GM18861 (cell line): ENCODE measurements around the gene TNK1.

Experiments used
- ATAC-seq: cut with Tn5 transposase; IDR thresholded peaks from one replicate; pipeline ENCODE4 v1.9.1; 2021; ENCODE audit not compliant: unreplicated experiment

The TNK1 gene

DNA sequence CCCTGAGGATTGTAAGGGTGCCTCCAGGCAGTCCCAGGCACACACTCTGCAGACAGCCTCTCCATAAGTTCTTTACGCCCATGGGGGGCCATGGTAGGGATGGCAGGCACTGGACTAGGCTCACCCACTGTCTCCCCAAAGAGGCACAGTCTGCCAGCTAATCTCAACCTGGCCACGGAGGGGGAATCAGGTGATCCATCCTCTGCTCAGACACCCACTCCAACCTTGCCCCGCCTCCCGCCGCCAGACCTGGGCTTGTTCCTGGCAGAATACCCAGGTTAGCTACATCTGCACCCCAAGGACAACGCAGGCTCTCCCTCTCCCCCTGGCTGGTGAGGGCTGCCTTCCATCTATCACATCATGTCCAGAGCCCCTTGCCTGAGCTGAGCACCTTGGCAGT is 28.0 kb downstream of the TNK1 start:
- ATAC-seq = no peak

DNA sequence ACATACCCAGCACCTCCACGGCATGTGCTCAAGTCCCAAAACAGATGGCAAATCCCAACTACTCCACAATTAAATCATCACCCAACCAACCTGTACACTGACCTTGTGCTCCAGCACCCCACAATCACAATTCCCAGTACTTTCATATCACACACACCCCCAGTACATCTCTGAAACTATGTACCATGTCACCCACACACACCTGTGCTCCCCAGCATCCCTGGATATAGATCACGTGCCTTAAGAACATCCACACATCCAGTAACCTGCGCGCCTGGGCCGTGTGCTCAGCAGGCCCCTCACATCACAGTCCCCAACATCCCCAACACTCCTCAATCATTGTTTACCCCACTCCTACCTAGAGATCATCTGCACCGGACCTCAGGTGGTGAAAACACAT is 28.8 kb downstream of the TNK1 start:
- ATAC-seq = no peak

DNA sequence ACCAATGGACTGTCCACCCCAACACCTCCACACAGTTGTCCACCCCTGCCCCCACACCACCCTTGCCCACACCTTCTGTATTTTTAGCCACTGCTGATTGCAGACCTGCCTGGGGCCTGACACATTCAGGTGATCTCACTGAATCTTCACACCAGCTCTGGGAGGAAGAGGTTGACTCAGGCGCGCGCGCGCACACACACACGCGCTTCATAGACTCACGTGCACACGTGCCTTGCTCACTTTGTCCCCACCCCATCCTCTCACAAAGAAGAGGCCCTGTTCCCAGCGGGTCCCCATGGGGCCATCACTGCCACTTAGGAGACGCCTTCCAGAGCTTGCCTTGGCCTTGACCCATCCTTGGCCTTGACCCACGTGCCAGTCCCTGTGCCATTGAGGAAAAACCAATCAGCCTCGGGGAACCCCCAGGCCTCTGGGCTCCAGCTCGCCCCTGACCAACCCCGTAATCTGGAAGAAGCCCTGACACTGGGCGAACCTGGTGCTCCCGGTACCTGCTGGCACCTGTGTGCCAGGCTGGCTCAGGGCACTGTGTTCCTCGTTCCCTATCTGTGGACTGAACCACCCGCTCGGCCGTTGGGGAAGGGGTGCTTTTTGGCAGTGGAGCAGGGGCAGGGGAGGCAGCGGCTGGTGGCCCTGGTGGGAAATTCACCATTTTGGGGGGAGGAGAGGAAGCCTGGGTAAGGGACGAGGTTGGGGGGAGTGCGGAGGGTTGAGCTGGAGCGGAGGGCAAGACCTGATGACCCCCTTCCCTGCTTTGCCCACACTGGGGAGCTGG is 29.9 kb downstream of the TNK1 start:
- ATAC-seq = no peak

DNA sequence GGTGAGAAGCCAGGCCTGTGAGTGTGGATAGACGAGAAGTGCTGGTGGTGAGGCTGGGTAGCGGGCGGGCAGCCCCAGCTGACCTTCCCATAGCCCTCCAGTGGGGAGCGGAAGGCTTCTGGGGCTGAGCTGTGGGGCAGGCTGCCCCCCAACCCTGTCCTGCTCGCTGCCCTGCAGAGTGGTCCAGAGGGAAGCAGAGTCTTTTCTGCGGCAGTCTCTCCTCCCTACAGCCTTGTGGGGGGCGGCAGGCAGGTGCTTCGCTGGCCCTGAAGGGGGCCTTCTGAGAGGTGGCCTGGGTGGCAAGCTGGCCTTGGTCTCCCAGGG is 30.5 kb downstream of the TNK1 start:
- no peak for ATAC-seq

DNA sequence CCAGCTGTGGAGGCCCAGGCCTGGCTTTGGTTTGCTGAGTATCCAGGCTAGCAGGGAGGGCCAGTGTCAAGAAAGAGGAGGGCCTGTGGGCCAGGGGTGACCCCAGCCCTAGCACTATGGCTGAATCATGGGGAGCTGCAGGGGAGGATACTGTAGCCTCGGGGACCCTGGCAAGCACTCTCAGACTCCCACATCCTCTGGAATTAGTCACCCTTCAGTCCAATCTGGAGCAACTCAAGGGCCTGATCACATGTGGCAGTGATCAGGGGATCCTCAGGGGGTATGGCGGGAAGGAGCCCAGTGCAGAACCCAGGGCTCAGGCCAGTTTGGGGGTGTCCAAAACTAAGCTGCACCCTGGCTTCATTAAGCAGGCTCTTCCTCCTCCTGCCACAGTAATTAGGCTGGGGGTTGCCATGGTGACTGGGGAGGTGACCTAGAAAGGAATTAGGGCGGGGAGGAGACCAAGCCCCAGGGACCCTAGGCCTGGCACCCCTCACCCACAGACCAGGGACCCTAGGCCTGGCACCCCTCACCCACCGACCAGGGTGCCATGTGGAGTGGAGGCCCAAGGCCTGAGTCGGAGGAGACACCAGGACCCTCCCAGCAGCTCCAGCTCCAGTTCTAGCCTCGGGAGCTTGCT is 32.6 kb downstream of the TNK1 start:
- no peak for ATAC-seq

DNA sequence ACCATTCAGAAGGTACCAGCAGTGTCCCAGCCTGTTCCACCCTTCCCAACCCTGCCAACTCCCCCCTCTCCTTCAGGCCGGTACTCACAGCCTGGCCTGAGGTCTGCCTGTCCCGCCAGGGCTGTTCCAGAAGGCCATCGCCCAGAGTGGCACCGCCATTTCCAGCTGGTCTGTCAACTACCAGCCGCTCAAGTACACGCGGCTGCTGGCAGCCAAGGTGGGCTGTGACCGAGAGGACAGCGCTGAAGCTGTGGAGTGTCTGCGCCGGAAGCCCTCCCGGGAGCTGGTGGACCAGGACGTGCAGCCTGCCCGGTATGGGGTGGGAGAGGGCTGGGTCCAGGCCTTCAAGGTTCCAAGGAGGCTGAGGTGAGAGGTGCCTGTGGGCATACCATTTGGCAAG is 33.9 kb downstream of the TNK1 start:
- no peak for ATAC-seq

DNA sequence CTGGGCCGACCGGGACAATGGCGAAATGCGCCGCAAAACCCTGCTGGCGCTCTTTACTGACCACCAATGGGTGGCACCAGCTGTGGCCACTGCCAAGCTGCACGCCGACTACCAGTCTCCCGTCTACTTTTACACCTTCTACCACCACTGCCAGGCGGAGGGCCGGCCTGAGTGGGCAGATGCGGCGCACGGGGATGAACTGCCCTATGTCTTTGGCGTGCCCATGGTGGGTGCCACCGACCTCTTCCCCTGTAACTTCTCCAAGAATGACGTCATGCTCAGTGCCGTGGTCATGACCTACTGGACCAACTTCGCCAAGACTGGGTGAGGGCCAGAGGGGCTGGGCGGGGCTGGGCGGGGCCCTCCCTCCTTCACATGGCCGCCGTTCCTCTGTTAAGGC is 34.9 kb downstream of the TNK1 start:
- ATAC-seq = no peak

DNA sequence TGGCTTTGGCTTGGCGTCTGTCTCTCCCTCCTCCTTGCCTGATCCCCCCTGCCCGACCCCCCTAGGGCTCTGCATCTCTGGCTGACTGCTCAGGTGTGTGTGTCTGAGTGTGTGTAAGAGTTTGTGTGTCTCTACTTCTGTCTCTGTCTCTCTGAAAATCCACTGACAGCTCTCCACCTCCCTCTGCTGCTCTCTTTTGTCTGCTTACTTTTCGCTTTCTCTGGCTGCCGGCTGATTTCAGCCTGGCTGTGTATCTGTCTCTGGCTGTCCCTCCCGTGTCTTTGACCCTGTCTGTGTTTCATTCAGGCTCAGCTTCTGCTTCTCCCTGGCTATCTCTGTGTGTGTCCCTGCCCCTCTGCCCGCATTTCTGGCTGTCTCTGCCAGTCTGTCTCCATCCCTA is 35.4 kb downstream of the TNK1 start:
- no peak for ATAC-seq

DNA sequence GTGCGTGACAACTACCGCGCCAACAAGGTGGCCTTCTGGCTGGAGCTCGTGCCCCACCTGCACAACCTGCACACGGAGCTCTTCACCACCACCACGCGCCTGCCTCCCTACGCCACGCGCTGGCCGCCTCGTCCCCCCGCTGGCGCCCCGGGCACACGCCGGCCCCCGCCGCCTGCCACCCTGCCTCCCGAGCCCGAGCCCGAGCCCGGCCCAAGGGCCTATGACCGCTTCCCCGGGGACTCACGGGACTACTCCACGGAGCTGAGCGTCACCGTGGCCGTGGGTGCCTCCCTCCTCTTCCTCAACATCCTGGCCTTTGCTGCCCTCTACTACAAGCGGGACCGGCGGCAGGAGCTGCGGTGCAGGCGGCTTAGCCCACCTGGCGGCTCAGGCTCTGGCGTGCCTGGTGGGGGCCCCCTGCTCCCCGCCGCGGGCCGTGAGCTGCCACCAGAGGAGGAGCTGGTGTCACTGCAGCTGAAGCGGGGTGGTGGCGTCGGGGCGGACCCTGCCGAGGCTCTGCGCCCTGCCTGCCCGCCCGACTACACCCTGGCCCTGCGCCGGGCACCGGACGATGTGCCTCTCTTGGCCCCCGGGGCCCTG is 36.3 kb downstream of the TNK1 start:
- no peak for ATAC-seq

DNA sequence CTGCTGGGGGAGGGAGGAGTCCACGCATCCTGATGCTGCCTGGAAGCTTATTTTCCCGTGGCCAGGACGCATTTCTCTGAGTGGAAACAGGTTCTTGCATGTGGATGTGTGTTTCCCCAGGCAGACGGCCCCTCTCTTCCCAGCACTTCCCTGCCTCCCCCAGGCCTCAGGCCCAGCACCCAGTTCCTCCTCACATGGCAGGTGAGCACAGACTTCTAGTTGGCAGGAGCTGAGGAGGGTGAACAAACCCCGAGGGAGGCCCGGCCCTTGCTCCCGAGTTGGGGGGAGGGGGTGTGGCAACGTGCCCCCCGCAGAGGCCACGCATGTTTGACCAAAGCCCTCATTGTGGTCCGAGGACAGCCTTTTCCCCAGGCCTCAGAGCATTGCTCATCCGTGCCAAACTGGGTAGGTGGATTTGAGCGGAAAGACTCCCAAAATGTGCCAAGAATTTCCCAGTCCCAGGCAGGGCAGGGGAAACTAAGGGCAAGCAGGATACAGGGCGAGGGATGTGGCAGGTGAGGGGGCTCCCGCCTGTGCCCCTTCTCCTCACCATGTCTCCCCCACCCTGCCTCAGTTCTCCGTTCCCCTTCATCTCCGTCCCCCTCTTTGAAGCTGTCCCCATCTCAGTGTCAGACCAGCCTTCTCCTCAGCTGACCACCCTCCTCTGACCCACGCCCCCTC is 37.7 kb downstream of the TNK1 start:
- ATAC-seq = no peak

DNA sequence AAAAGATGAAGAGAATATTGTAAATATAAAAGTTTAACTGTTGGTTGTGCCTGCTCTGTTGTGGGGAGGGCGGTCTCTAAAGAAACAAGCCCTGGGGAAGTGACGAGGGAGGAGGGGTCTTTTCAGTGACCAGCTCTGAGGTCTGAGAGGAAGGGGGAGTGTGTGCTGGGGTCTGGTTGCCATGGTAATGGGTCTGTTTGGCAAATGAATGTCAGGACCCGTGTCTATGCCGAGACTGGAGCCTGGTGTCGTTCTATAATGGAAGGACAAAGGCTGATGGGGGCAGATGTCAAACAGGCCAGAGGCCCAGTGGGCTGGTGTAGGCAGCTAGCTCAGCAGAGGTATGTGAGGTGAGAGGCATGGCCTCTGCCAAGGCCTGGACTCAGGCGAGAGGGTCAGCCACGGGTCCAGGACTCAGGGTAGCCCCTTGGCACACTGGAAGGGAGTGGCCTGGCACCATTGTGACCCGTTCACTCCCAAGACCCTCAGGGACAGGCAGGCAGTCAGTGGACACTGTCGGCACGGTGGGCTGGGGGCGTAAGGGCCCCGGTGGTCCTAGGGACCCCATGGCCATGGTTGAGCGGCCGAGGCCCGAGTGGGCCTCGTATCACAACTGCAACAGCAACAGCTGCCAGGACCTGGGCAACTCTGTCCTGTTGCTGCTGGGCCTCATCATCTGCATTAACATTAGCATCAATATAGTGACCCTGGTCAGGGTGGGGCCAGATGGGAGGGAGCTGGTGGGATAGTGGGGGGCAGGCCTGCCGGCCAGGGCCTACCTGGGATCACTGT is 39.1 kb downstream of the TNK1 start, which contains the start of gene SPEM1:
SPEM1 (plus strand) TSS at position 506 of the 792 bp plus-strand sequence; CDS start at position 567, 61 bp downstream.
- no peak for ATAC-seq

DNA sequence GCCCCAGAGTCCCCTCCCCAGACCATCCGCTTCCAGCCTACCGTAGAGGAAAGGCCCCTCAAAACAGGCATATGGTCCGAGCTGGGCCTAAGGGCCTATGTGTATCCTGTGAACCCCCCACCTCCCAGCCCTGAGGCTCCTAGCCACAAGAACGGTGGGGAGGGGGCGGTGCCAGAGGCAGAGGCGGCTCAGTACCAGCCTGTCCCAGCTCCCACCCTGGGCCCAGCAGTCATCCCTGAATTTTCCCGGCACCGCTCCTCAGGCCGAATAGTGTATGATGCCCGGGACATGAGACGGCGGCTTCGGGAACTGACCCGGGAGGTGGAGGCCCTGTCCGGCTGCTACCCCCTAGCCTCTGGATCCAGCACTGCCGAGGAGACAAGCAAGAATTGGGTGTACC is 40.3 kb downstream of the TNK1 start:
- ATAC-seq = no peak

DNA sequence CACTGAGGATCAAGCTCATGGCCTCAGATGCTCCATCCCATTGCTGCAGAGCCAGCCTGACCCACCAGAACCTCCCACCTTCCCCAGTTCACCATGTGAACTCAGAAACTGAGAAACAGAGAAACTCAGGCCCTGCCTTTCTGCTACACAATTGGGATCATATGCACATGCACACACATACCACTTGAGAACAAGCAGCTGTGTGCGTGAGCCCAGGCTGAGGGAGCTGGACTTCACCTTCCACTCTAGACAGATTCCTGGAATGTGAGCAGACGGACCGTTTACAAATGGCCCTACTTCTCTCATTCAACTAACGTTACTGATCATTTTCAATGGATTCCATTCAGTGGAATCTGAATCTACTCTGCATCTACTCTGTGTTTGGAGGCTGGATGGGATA is 42.8 kb downstream of the TNK1 start:
- no peak for ATAC-seq

DNA sequence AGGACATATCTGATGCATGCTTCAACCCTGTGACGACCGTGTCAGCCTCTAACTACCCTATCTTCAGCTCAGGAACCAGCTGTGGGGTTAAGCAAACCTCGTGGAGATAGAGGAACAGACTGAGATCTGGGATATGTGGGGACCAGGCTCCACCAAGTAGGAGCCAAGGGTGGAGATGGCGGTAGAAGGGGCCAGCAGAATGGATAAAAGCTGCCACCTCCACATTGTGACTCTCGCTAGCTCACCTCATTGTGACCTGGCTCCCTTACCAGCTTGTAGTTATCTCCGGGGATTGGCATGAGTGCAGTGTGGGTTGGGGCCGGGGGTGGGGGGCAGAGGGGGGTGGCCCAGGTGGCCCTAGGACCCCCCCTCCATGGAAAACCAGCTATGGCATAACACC is 44.4 kb downstream of the TNK1 start, which contains the start of gene SPEM2:
SPEM2 (plus strand) TSS at position 301 of the 400 bp plus-strand sequence; CDS start at position 374, 73 bp downstream.
- ATAC-seq = no peak

DNA sequence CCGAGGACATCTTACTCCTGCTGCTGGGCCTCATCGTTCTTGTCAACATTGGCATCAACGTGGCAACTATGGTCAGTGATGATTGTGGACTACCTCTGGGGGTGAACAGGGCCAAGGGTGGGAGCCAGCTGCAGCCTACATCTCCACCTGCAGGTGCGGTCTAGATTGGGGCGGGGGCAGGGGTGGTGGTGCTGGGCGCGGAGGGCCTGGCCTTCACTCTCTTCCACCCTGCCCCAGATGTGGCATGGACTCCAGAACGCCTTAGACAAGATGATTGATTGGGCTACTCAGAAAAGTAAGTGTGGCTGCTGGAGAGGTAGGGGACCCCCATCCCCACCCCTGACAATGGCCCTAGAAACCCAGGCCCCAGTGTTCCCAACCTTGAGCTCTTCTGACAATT is 44.9 kb downstream of the TNK1 start:
- no peak for ATAC-seq

DNA sequence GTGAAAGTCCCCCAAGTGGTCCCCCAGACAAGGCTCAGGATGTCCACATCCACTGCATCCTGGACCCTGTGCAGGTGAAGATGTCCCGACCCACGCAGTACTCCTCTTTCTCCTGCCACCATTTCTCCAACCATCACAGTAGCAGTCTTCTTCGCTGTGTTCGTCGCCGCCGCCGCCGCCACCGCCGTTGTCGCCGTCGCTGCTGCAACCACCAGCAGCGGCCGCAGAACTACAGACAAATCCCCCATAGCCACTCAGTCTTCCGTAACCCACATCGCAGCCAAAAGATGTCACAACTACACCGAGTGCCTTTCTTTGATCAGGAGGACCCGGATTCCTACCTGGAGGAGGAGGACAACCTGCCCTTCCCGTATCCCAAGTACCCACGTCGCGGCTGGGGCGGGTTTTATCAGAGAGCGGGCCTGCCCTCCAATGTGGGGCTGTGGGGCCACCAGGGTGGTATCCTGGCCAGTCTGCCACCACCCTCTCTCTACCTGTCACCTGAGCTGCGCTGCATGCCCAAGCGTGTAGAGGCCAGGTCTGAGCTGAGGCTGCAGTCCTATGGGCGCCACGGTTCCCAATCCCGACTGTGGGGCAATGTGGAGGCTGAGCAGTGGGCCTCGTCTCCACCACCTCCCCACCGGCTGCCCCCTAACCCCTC is 45.4 kb downstream of the TNK1 start:
- ATAC-seq = no peak

DNA sequence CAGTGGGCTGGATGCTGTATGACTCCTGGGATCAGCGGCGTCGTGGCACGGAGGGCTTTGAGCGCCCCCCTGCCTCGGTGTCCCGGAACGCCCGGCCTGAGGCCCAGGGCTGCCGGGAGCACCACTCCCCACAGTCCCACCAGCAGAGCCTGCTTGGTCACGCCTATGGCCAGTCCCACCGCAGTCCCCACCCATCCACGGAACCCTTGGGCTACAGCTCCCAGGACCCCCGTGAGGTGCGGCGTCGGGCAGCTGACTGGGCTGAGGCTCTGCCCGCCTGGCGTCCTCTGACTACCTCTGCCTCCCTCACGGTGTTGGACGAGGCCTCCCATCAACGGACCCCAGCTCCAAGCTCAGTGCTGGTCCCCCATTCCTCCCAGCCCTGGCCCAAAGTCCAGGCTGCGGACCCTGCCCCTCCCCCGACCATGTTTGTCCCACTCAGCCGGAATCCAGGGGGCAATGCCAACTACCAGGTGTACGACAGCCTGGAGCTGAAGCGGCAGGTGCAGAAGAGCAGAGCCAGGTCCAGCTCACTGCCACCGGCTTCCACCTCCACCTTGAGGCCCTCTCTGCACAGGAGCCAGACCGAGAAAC is 46.1 kb downstream of the TNK1 start:
- no peak for ATAC-seq

DNA sequence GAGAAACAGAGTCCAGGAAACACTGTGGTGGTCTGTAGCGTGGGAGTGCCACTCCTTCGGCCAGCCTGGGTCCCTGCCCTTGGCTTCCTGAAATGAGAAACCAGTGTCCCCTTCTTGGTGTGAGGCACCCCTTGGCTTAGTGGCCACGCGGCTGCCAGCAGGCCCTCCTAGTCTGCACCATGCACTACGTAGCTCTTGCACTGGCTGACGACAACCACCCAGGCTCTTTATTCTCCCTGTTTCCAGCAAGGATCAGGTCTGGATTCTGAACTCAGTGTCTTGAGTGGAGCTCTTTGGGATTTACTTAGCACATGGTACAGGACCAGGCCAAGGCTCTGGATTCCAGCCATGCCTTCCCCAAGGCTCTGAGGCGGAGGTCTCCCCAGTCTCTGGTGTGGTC is 46.7 kb downstream of the TNK1 start:
- no peak for ATAC-seq

DNA sequence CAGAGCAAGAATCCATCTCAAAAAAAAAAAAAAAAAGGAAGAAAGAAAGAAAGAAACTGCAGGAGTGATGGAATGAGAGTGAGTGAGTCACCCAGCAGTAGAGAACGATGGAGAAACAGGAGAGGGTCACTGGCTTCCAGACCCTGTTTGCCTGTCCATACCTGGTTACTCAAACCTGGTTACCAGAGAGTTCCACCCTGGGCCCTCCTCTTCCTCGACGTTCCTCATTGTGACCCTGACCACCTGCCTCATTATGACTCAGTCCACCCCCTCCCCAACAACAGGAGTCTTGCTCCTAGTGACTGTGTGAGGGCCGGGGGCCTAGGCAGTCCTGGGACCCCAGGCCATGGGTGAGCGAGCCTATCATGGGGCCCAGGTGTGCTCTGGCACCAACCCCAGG is 47.7 kb downstream of the TNK1 start, which contains the start of gene SPEM3:
SPEM3 (plus strand) TSS at position 301 of the 400 bp plus-strand sequence; CDS start at position 347, 46 bp downstream.
- no peak for ATAC-seq

DNA sequence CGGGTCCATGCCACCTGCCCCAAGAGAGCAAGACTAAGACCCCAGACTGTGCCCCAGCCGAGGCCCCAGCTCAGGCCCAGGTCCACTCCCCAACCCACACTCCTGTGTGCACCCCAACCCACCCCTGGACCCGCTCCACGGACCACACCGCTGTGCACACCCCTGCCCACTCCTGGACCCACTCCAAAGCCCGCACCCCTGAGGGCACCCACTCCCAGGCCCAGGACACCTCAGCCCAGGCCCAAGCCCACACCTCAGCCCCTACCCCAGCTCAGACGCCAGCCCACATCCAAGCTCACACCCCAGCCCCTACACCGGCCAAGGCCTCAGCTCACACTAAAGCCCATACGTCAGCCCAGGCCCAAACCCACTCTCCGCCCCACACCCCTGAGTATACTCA is 48.8 kb downstream of the TNK1 start:
- ATAC-seq = no peak
